Neural crest cell (in vitro differentiated cells): ENCODE measurements around the gene UNC93A. TPM values are rescaled to one million over a fixed set of nuclear protein-coding genes. Genes with fewer than 3 reads are reported as not detected.

Experiments used
- DNase-seq: peaks from one replicate; pipeline ENCODE4 v3.0.0; 2021; ENCODE audit warnings: low read depth, mixed read lengths, low spot score
- H3K27ac Mint-ChIP-seq: one replicate; pipeline ENCODE4 v1.8.0; 2021; ENCODE audit warnings: mild to moderate bottlenecking, mixed read lengths; ENCODE audit not compliant: unreplicated experiment
- H3K27me3 Mint-ChIP-seq: 2 replicates; pipeline ENCODE4 v1.8.0; 2021; ENCODE audit warnings: low read depth, mild to moderate bottlenecking, mixed read lengths
- H3K36me3 Mint-ChIP-seq: 2 replicates; pipeline ENCODE4 v1.8.0; 2021; ENCODE audit warnings: low read depth, mild to moderate bottlenecking, mixed read lengths
- H3K4me1 Mint-ChIP-seq: 2 replicates; pipeline ENCODE4 v1.8.0; 2021; ENCODE audit warnings: mixed read lengths
- H3K4me3 Mint-ChIP-seq: one replicate; pipeline ENCODE4 v1.8.0; 2021; ENCODE audit warnings: mild to moderate bottlenecking, mixed read lengths
- H3K9me3 Mint-ChIP-seq: 2 replicates; pipeline ENCODE4 v1.8.0; 2021; ENCODE audit warnings: mixed read lengths
- CTCF ChIP-seq: fragments of 200-600 bp; sonication (generic); conservative IDR thresholded peaks from 2 replicates; pipeline ENCODE4 v1.5.0; 2021; ENCODE audit warnings: antibody characterized with exemption, mild to moderate bottlenecking
- total RNA-seq: library from RNA; stranded (reverse); gene quantifications from 2 replicates; pipeline ENCODE4 v1.2.1, GENCODE V29; 2021

Gene UNC93A
- total RNA-seq, 1 donor from 2014 or later = not detected

DNA sequence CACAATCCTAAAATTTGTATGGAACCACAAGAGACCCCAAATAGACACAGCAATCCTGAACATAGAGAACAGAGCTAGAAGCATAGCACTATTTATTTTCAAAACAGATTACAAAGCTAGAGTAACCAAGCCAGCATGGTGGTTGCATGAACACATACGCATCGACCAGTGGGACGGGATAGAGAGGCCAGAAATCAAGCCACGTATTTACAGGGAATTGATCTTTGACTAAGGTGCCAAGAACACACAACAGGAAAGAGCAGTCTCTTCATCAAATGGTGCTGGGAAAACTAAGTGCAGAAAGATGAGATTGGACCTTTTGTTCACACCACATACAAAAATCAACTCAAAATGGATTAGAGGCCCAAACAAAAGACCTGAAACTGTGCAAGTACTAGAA, 54.8 kb downstream of the UNC93A start:
- Mint-ChIP-seq H3K9me3 (no peaks in the 10 kb centered on the region), H3K4me3 (no peak overlapping the region), H3K27me3 (peaks cover 46% of the 10 kb centered on the region), H3K36me3 (no peaks in the 10 kb centered on the region), H3K27ac (no peak overlapping the region), H3K4me1 (peaks cover 19% of the 10 kb centered on the region)
- no peak for DNase-seq
- TF ChIP-seq CTCF = no peak

DNA sequence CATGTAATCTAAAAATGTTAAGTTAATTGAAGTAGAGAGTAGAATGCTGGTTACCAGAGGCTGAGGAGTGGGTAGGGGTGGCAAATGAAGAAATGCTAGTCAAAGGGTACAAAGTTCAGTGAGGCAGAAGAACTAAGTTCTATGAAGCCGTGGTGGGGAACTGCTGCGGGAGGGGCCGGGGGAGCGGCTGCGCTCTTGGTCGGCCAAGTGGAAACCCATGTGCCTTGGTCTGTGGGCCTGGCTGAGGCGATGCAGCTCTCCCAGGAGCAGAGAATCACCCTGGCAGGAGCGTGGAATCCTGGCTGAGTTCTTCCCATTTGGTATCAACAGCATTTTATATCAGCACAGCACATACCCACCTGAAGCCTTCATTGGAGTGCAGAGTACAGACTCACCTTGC, 56.1 kb downstream of the UNC93A start:
- Mint-ChIP-seq H3K4me3 (no peak overlapping the region), H3K27me3 (peaks cover 47% of the 10 kb centered on the region), H3K4me1 (peaks cover 29% of the 10 kb centered on the region), H3K36me3 (no peaks in the 10 kb centered on the region), H3K27ac (no peak overlapping the region), H3K9me3 (no peaks in the 10 kb centered on the region)
- TF ChIP-seq CTCF = no peak
- DNase-seq = no peak

- no peak for TF ChIP-seq CTCF
- DNase-seq = no peak
- Mint-ChIP-seq H3K36me3 (no peaks in the 10 kb centered on the region), H3K27ac (no peak overlapping the region), H3K4me3 (peak overlapping the region; percentile 89), H3K9me3 (peaks cover 8% of the 10 kb centered on the region), H3K4me1 (peaks cover 29% of the 10 kb centered on the region), H3K27me3 (peaks cover 45% of the 10 kb centered on the region)
These were observed 58.6 kb downstream of the UNC93A start for GRCh38 chr6:167349631-167350274.

DNA sequence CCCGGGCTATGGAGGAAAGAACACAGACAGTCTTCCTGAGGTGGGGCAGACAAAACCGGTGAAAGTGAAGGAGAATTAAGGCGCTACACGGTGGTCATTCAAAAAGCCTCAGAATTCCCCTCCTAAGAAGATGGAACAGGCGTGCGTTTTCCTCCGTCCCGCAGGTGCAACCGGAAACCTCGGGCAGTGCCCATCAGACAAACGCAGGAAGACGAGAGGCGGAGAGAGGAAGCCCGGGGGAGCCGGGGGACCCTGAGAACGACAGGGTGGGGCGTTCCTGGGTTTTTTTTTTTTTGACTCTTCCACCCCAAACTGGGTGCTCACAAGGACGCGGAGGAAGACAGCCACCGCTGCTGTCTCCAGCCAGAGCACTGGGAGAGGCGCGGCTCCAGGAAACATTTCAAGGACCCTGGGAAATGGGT, 59.2 kb downstream of the UNC93A start:
- H3K4me3 Mint-ChIP-seq = peak overlapping the region; percentile 89
- H3K9me3 Mint-ChIP-seq = peaks cover 8% of the 10 kb centered on the region
- H3K27me3 Mint-ChIP-seq = peaks cover 40% of the 10 kb centered on the region
- no peak for DNase-seq
- peaks cover 29% of the 10 kb centered on the region for H3K4me1 Mint-ChIP-seq
- TF ChIP-seq CTCF = no peak
- no peaks in the 10 kb centered on the region for H3K36me3 Mint-ChIP-seq
- no peak overlapping the region for H3K27ac Mint-ChIP-seq

- peaks cover 8% of the 10 kb centered on the region for H3K9me3 Mint-ChIP-seq
- peak; percentile 93 for DNase-seq
- H3K27me3 Mint-ChIP-seq = peaks cover 41% of the 10 kb centered on the region
- H3K27ac Mint-ChIP-seq = no peak overlapping the region
- H3K4me3 Mint-ChIP-seq = peak overlapping the region; percentile 89
- H3K4me1 Mint-ChIP-seq = peaks cover 29% of the 10 kb centered on the region
- no peaks in the 10 kb centered on the region for H3K36me3 Mint-ChIP-seq
- TF ChIP-seq CTCF = peak; percentile 91
These were observed 59.9 kb downstream of the UNC93A start for GRCh38 chr6:167350731-167351655.
